Middle frontal gyrus (tissue), 1 donor: Measurements from ENCODE around the gene MYL4.
"Not testable (repeated sequence)": the region's sequence is repeated elsewhere in the genome, so short reads cannot be mapped to it uniquely, and the experiment has no call there.

Experiments
- DNase-seq: peaks from one replicate; pipeline ENCODE4 v3.0.0-alpha.2; 2015; ENCODE audit warnings: low spot score; ENCODE audit errors: extremely low spot score

The MYL4 gene

GRCh38 chr17:47220531-47220999 lies 11.4 kb downstream of the MYL4 start:
- DNase-seq = no peak

- DNase-seq = no peak
Measured at GRCh38 chr17:47221154-47221553, 12.0 kb downstream of the MYL4 start.

GRCh38 chr17:47222047-47222446 lies 12.9 kb downstream of the MYL4 start:
- DNase-seq = no peak

- DNase-seq = no peak
Measured at GRCh38 chr17:47223007-47223406, 13.9 kb downstream of the MYL4 start.

- no peak for DNase-seq
Measured at GRCh38 chr17:47223460-47223859, 14.3 kb downstream of the MYL4 start.

- not testable (repeated sequence) for DNase-seq
Measured at GRCh38 chr17:47224077-47224476, 14.9 kb downstream of the MYL4 start.

GRCh38 chr17:47224966-47225365 lies 15.8 kb downstream of the MYL4 start:
- no peak for DNase-seq

GRCh38 chr17:47225436-47225858 lies 16.3 kb downstream of the MYL4 start:
- no peak for DNase-seq

- DNase-seq = no peak
Measured at GRCh38 chr17:47225911-47226688, 17.0 kb downstream of the MYL4 start.

GRCh38 chr17:47227862-47228261 lies 18.7 kb downstream of the MYL4 start:
- no peak for DNase-seq

- peak; percentile 80 for DNase-seq
Measured at GRCh38 chr17:47229535-47230443, 20.6 kb downstream of the MYL4 start.

GRCh38 chr17:47230864-47231263 lies 21.7 kb downstream of the MYL4 start:
- DNase-seq = no peak

GRCh38 chr17:47231334-47231733 lies 22.2 kb downstream of the MYL4 start:
- no peak for DNase-seq

- DNase-seq = no peak
Measured at GRCh38 chr17:47231866-47232265, 22.7 kb downstream of the MYL4 start.

- DNase-seq = no peak
Measured at GRCh38 chr17:47232465-47232864, 23.3 kb downstream of the MYL4 start.

GRCh38 chr17:47235506-47235905 lies 26.4 kb downstream of the MYL4 start:
- no peak for DNase-seq

- no peak for DNase-seq
Measured at GRCh38 chr17:47235923-47236322, 26.8 kb downstream of the MYL4 start.

- DNase-seq = no peak
Measured at GRCh38 chr17:47237841-47238240, 28.7 kb downstream of the MYL4 start.

GRCh38 chr17:47238321-47239010 lies 29.3 kb downstream of the MYL4 start:
- no peak for DNase-seq

- no peak for DNase-seq
Measured at GRCh38 chr17:47239619-47239966, 30.4 kb downstream of the MYL4 start.

GRCh38 chr17:47239967-47240651 lies 31.0 kb downstream of the MYL4 start:
- DNase-seq = no peak
